GM19455 (cell line): Measurements from ENCODE around the gene CEP128.

Experiments
- ATAC-seq: cut with Tn5 transposase; IDR thresholded peaks from one replicate; pipeline ENCODE4 v1.9.1; 2021; ENCODE audit not compliant: unreplicated experiment

The CEP128 gene

GRCh38 chr14:80560800-80561657, 380.5 kb downstream of the CEP128 start:
- peak; percentile 96 for ATAC-seq

- no peak for ATAC-seq
Measured at GRCh38 chr14:80554139-80554538, 387.4 kb downstream of the CEP128 start.

- ATAC-seq, result no peak
Measured at GRCh38 chr14:80549141-80549540, 392.4 kb downstream of the CEP128 start.

- ATAC-seq, result no peak
Measured at GRCh38 chr14:80545935-80546854, 395.3 kb downstream of the CEP128 start.

GRCh38 chr14:80544366-80544765, 397.2 kb downstream of the CEP128 start:
- no peak for ATAC-seq

GRCh38 chr14:80543211-80543610, 398.3 kb downstream of the CEP128 start:
- ATAC-seq, result no peak

- no peak for ATAC-seq
Measured at GRCh38 chr14:80538633-80539375, 402.7 kb downstream of the CEP128 start.

GRCh38 chr14:80537626-80538025, 403.9 kb downstream of the CEP128 start:
- no peak for ATAC-seq

- ATAC-seq, result no peak
Measured at GRCh38 chr14:80536456-80536855, 405.1 kb downstream of the CEP128 start.

- ATAC-seq, result no peak
Measured at GRCh38 chr14:80535171-80535570, 406.4 kb downstream of the CEP128 start.

GRCh38 chr14:80523518-80524117, 417.9 kb downstream of the CEP128 start:
- ATAC-seq, result no peak

- no peak for ATAC-seq
Measured at GRCh38 chr14:80522936-80523335, 418.6 kb downstream of the CEP128 start.

GRCh38 chr14:80522411-80522810, 419.1 kb downstream of the CEP128 start:
- ATAC-seq, result no peak

GRCh38 chr14:80521456-80521855, 420.1 kb downstream of the CEP128 start:
- ATAC-seq, result no peak

- no peak for ATAC-seq
Measured at GRCh38 chr14:80519002-80519401, 422.5 kb downstream of the CEP128 start.

- no peak for ATAC-seq
Measured at GRCh38 chr14:80518173-80518572, 423.4 kb downstream of the CEP128 start.

GRCh38 chr14:80507292-80507869, 434.2 kb downstream of the CEP128 start:
- no peak for ATAC-seq

- ATAC-seq, result no peak
Measured at GRCh38 chr14:80504781-80505180, 436.8 kb downstream of the CEP128 start.

- ATAC-seq, result no peak
Measured at GRCh38 chr14:80498533-80498932, 443.0 kb downstream of the CEP128 start.

GRCh38 chr14:80496090-80496489, 445.4 kb downstream of the CEP128 start:
- ATAC-seq, result no peak
